Measurements from ENCODE around the gene DRP2.

- TF ChIP-seq CTCF (IDR thresholded peaks at IDR 0.05) (no peak), POLR2A (IDR thresholded peaks at IDR 0.05) (no peak)
These were observed 38.6 kb downstream of the DRP2 start for GRCh38 chrX:101258259-101258581.

Data from esophagus squamous epithelium (tissue), 4 donors.